NB4 (cell line): ENCODE results near the gene KIF23.

Source experiments
- DNase-seq: peaks from one replicate; pipeline ENCODE4 v3.0.0; 2010; ENCODE audit warnings: low read depth
- H3K4me3 ChIP-seq: one replicate; pipeline ENCODE4 v1.5.1; 2011; ENCODE audit warnings: mild to moderate bottlenecking, low read depth, low read length, moderate library complexity
- MYC ChIP-seq: IDR thresholded peaks from 2 replicates; pipeline ENCODE4 v1.6.1; 2011; ENCODE audit warnings: low read depth, low read length
- POLR2A ChIP-seq: IDR thresholded peaks from 2 replicates; pipeline ENCODE4 v1.6.1; 2011; ENCODE audit warnings: mild to moderate bottlenecking; ENCODE audit not compliant: insufficient read length; ENCODE audit errors: extremely low read depth
- TF ChIP-seq, protein P1 (sequence below): IDR thresholded peaks from one replicate; pipeline ENCODE4 v1.5.1; 2012; ENCODE audit warnings: low read depth, low read length
- TF ChIP-seq, protein P2 (sequence below): IDR thresholded peaks from 2 replicates; pipeline ENCODE4 v1.6.1; 2011; ENCODE audit warnings: low read depth, low read length

KIF23 gene

DNA sequence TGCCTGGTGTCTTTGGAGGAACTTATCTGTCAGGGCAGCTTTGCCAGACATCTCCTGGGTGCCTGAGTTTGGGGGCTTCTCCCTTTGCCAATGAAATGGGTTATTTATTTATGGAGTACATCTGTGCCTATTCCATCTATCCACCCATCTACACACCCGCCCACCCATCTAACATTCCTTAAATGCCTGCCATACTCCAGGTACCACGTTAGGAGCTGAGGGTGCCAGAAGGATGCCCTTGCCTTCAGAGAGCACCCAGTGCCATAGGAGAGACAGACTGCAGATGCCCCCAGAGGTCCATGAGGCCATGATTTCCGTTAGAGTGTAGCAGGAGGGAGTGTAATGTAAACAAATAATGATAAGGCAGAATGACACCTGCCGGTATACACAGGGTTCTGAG, 21.8 kb upstream of the KIF23 start:
- TF ChIP-seq MYC (no peak), POLR2A (no peak)
- TF ChIP-seq, protein P1, sequence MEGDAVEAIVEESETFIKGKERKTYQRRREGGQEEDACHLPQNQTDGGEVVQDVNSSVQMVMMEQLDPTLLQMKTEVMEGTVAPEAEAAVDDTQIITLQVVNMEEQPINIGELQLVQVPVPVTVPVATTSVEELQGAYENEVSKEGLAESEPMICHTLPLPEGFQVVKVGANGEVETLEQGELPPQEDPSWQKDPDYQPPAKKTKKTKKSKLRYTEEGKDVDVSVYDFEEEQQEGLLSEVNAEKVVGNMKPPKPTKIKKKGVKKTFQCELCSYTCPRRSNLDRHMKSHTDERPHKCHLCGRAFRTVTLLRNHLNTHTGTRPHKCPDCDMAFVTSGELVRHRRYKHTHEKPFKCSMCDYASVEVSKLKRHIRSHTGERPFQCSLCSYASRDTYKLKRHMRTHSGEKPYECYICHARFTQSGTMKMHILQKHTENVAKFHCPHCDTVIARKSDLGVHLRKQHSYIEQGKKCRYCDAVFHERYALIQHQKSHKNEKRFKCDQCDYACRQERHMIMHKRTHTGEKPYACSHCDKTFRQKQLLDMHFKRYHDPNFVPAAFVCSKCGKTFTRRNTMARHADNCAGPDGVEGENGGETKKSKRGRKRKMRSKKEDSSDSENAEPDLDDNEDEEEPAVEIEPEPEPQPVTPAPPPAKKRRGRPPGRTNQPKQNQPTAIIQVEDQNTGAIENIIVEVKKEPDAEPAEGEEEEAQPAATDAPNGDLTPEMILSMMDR, result no peak
- TF ChIP-seq, protein P2, sequence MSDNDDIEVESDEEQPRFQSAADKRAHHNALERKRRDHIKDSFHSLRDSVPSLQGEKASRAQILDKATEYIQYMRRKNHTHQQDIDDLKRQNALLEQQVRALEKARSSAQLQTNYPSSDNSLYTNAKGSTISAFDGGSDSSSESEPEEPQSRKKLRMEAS, result no peak
- no peak overlapping the region for H3K4me3 ChIP-seq
- DNase-seq, result no peak

DNA sequence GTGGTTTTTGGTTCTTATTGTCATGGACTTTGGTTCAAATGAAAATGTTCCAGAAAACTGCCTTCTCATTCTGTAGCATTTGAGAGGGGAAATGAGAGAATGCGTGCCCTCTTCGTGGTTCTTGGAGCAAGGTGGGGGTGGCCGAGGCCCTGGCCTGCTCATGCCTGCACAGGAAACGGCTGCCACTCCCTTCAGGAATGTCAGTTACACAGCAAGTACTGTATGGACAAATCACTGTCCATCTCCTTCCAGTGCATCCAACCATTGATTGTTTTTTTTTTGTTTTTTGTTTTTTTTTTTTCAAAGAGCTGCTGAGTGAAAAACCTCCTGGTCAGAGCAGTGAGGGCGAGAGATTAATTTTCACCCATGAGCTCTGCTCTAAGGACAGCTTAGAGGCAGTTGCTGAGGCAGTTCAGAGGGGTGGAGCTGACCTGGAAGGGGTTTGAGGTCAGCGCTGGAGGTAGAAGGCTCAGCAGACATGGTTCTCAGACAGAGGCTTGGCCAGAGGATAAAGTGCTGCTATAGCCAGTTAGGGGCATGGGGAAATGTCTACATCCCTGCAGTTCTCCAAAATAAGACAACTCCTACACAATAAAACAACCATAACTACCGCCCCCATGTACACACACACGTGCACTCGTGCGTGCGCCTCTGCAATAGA, 20.2 kb upstream of the KIF23 start:
- H3K4me3 ChIP-seq, result no peak overlapping the region
- DNase-seq, result peak; percentile 50
- TF ChIP-seq MYC (no peak), POLR2A (no peak)
- TF ChIP-seq, protein P1, result no peak
- TF ChIP-seq, protein P2, result no peak

DNA sequence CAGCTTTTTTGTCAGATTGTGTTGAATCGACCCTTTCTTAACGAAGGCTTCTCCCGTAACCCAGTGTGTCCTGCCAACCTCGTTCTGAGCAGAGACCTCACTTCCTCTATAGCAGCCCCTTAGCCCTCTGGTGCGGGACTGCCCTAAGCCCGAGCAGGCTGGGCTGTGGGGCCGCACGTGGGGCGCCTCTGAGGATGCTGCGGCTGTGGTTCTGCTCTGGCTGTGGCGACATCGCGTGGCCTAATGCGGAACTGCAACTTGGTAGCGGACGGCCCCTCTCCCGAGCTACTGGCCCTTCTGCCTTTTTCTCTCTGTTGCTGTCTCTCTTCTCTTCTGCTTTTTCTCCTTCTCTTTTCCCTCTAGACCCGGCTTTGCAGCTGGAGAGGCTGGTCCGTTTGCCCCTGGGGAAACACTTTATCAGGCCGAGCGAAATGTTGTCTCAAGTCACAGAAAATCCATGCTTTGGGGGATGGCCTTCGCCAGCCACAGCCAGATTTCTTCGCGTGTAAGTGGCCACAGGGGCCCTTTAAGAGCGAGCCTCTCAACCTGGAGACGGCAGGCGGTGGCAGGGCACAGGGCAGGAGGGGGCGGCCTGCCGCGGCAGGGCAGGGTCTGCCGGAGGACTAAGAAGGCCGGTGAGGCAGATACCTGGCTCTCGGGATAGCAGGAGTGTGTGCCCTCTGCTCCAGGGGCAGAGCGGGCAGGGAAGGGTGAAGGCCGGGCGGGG, 19.4 kb upstream of the KIF23 start:
- peak; percentile 90 for DNase-seq
- peak; percentile 97 for TF ChIP-seq MYC
- no peak for TF ChIP-seq POLR2A
- TF ChIP-seq, protein P2, result peak; percentile 97
- TF ChIP-seq, protein P1, result peak; percentile 84
- no peak overlapping the region for H3K4me3 ChIP-seq

DNA sequence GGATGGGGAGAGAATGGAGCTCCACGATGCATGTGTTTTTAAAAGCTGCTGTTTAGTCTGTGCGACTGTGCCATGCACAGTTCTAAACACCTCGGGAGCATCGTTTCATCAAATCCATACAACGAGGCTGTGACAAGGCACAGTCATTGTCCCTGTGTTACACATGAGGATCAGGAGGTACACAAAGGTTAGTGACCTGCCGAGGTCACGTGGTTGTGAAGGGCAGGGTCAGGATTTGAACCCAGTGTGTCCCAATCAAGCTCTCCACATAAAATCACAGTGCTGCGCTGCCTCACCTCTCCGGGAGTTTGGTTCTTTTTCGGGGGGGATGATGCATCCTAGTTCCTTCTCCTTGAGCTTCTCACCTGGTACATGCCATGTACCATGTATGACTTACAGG, 18.7 kb upstream of the KIF23 start:
- DNase-seq, result no peak
- no peak overlapping the region for H3K4me3 ChIP-seq
- no peak for TF ChIP-seq POLR2A
- no peak for TF ChIP-seq MYC

DNA sequence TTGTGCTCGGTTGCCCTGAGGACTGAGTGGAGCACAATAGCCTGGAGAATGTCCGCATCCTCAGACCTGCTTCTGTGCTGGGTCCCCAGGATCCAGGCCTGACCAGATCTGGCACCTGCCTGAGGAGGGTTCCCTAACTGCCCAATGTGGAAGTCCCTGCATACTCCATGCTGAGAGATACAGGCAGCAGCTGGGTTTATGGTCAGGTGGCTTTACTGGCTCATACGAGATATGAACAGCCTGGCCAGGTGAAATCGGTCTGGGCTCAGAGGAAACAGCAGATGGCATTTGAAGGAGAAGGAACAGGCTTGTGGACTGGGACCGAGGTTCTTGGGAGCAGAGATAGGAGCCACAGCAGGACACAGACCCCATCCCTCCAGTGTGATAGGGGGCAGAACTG, 18.2 kb upstream of the KIF23 start:
- no peak overlapping the region for H3K4me3 ChIP-seq
- DNase-seq, result no peak
- no peak for TF ChIP-seq MYC
- TF ChIP-seq POLR2A, result no peak
- TF ChIP-seq, protein P1, result no peak
- TF ChIP-seq, protein P2, result no peak

DNA sequence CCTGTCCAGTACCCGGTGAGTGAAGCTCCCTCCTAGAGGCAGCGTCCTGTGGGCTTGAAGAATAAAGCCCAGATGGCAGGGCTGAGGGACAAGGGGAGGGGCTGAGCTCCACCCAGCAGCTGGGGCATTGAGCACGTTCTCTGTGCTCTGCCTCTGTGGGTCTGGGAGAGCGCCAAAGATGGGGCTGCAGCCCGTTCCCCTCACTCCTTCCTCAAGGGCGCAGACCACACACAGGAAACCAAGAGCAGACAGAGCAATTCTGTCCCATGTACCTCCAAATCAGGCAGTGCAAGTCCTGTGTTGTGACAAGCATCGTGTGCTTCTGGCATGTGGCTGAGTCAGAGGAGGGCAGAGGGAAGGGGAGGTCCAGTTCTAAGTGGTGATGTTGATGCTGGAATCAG, 15.7 kb upstream of the KIF23 start:
- DNase-seq, result no peak
- TF ChIP-seq, protein P2, result no peak
- TF ChIP-seq, protein P1, result no peak
- TF ChIP-seq POLR2A (no peak), MYC (no peak)
- no peak overlapping the region for H3K4me3 ChIP-seq
